HG02623 (cell line): Measurements from ENCODE around the gene SIMC1.

Experiments
- ATAC-seq: cut with Tn5 transposase; IDR thresholded peaks from one replicate; pipeline ENCODE4 v1.9.1; 2021; ENCODE audit warnings: moderate library complexity; ENCODE audit not compliant: unreplicated experiment

SIMC1 gene

GRCh38 chr5:176387384-176387925 lies 149.2 kb downstream of the SIMC1 start:
- no peak for ATAC-seq

- ATAC-seq, result no peak
These were observed 149.8 kb downstream of the SIMC1 start for GRCh38 chr5:176388003-176388443.

- peak; percentile 79 for ATAC-seq
These were observed 150.4 kb downstream of the SIMC1 start, which contains the start of the genes HIGD2A and NOP16 for GRCh38 chr5:176388444-176389134. Gene HIGD2A, plus strand, starts transcription at chr5:176388751. Its CDS starts 69 bp downstream, at chr5:176388820. Gene NOP16, minus strand, starts transcription at chr5:176388598. Its CDS starts 59 bp downstream, at chr5:176388539.

GRCh38 chr5:176389135-176390123 lies 151.2 kb downstream of the SIMC1 start:
- peak; percentile 18 for ATAC-seq

GRCh38 chr5:176391479-176391878 lies 153.3 kb downstream of the SIMC1 start:
- no peak for ATAC-seq

- no peak for ATAC-seq
These were observed 153.8 kb downstream of the SIMC1 start for GRCh38 chr5:176391999-176392398.

GRCh38 chr5:176392526-176392925 lies 154.3 kb downstream of the SIMC1 start:
- ATAC-seq, result no peak

- ATAC-seq, result no peak
These were observed 155.9 kb downstream of the SIMC1 start for GRCh38 chr5:176394096-176394495.

- no peak for ATAC-seq
These were observed 156.9 kb downstream of the SIMC1 start for GRCh38 chr5:176394881-176395675.
